HG02852 (cell line): ENCODE results near the gene DNAJB5.
A peak's percentile ranks its signal among the peaks of the same experiment; 100 is the strongest.
"Not testable (repeated sequence)": the region's sequence is repeated elsewhere in the genome, so short reads cannot be mapped to it uniquely, and the experiment has no call there.

Experiments used
- ATAC-seq: cut with Tn5 transposase; IDR thresholded peaks from one replicate; pipeline ENCODE4 v1.9.1; 2021; ENCODE audit warnings: mild to moderate bottlenecking, moderate library complexity; ENCODE audit not compliant: unreplicated experiment

DNAJB5 gene

GRCh38 chr9:34998266-34998665 lies 8.7 kb downstream of the DNAJB5 start:
- ATAC-seq: no peak

- no peak for ATAC-seq
These were observed 10.0 kb downstream of the DNAJB5 start for GRCh38 chr9:34999576-34999975.

GRCh38 chr9:35000535-35001284 lies 11.2 kb downstream of the DNAJB5 start:
- no peak for ATAC-seq

- ATAC-seq: no peak
These were observed 11.7 kb downstream of the DNAJB5 start for GRCh38 chr9:35001285-35001677.

DNA sequence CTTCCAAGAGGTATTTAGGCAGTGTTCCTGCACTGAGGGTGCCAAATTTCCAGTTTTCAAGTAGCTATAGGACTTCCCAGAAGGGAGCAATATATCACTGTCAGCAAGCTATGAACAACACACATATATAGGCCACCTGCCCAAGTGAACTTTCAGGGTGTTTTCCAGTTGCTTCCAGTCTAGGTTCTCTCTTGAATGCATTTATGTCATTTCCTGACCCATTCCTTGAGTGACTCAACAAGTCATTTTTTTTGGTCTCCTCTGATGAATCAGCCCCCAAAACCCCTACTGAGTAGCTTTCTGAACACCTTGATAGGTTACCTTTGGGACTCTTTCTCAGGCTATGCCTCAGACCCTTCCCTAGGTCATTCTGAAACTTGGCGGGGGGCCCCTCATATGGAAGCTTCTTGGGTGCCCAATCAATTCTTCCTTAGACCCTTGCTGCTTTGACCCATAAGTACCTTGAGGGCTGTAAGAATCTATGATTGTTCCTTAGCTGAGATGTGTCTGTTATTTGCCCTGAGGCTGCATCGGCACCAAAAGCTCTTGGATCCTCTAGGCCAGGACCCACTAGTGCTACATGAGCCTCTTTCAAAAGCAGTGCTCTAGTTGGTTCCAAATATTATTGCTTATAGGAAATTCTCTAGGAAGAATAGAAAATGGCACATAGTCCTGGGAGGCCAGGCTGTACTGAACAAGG lies 12.4 kb downstream of the DNAJB5 start:
- ATAC-seq: peak; percentile 59

DNA sequence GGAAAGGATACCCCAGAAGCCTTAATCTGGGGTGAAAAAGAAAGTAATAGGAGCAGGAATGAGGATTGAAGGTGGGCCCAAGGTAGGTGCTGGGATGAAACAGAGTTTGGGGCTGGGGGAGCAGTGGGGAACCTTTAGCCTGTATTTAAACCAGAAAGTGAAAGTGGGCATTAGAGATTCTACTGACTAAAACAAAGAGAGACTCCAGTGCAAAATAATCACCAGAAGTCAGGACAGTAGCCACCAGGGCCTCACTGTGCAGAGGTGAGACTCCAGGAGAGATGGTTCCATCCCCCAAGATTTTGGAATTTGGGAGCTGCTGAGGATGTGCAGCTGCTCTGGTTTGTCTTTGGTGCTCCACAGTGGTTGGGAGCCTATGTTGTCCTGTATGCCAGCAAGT lies 13.1 kb downstream of the DNAJB5 start:
- no peak for ATAC-seq

DNA sequence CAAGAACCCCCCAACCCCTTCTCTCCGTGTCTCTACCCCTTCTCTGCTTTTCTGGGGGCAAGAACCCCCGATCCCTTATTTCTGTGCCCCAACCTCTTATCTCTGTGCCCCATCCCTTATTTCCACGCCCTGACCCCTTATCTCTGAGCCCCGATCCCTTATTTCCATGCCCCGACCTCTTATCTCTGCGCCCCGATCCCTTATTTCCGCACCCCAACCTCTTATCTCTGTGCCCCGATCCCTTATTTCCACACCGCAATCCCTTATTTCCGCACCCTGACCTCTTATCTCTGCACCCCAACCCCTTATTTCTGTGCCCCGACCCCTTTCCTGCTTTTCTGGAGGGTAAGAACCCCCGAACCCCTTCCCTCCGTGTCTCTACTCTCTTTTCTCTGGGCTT lies 14.8 kb downstream of the DNAJB5 start:
- ATAC-seq: not testable (repeated sequence)

DNA sequence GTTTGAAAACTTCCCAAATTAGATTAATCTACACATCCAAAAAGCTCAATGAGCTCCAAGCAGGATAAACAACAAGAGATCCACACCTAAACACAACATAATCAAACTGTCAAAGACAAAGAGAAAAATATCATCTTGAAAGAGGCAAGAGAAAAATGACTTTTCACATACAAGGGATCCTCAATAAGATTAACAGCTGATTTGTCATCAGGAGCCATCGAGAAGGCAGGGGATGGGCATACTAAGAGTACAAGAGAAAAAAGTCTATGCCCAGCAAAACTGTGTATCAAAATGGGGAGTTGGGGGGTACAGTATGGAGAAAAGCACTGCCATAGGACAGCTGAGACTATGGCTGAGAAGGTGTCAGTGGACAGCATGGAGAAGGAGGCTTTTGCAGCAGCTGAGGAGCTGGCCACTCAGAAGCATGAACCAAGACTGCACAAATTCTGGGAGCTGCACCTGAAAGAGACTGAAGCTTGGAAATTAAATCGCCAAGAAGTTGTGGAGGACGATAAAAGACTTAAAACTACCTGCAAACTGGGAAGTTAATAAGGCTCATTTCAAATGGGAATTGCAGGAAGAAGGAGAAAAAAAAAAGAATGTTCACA lies 20.9 kb downstream of the DNAJB5 start:
- no peak for ATAC-seq

GRCh38 chr9:35014517-35014916 lies 25.0 kb downstream of the DNAJB5 start:
- ATAC-seq: no peak

- ATAC-seq: not testable (repeated sequence)
These were observed 33.9 kb downstream of the DNAJB5 start for GRCh38 chr9:35023443-35023842.

DNA sequence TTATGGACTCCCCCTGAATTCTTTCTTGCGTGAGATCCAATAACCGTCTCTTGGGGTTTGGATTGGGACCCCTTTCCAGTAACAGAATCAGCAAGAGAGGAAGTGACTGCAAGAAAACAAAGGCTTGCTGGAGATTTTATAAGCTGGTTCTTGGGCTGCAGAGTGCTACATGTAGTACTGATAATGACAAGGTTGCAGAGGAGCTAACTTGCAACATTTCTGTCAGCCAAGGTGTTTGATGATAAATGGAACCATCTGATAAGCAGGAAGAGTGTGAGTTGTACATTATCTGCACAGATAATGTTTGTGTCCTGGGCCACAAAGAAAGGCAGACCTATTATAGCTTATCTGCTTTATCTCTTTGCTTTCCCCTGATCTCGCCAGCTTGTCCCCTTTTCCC lies 37.1 kb downstream of the DNAJB5 start:
- ATAC-seq: no peak

DNA sequence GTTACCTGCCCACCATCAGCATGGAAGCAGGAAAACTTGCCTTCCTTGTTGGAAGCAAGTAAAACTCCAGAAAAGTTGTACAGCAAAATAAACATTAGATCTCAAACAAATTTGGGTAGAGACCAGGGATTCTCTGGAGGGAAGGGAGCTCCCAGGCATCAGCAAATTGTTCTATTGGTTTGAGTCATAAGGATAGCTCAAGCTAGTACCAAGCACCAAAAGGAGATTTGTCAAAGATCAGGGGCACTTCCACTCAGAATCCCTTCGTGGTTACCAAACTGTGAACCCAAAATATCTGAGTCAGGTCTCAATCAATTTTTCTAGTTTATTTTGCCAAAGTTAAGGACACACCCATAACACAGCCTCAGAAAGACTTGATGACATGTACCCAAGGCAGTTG lies 37.8 kb downstream of the DNAJB5 start:
- no peak for ATAC-seq

DNA sequence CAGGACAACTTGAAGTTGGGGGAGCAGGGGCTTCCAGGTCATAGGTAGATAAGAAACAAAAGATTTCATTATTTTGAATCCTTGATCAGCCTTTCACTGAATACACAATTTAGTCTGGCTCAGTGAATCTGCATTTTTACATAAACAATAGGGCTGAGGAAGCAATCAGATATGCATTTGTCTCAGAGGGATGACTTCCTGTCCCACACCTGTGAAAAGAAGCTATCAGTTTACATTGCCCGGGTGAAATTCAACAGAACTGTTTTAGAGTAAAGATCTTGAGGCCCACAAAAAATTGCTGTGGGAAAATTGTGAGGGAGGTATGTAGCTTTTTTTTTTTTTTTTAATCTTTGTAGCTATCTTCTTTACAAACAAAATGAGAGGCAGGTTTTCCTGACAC lies 38.3 kb downstream of the DNAJB5 start:
- ATAC-seq: no peak

DNA sequence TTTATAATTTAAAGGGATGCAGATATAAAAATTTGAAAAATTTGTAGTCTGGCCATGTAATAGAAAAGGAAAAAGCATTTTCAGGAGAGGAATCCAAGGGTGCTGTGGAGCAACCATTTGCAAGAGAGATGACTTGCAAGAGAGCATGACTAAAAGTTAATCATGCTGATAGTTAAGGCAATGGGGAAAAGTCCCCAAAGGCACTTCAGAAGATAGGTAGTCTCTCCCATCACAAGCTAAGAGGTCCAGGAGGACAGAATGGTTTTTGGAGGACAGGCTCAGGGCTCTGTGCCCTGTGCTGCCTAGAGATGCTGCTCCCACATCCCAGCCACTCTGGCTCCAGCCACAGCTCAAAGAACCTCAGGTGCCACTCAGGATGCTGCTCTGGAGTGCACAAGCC lies 38.8 kb downstream of the DNAJB5 start:
- ATAC-seq: no peak

GRCh38 chr9:35029241-35029640 lies 39.7 kb downstream of the DNAJB5 start:
- ATAC-seq: no peak

DNA sequence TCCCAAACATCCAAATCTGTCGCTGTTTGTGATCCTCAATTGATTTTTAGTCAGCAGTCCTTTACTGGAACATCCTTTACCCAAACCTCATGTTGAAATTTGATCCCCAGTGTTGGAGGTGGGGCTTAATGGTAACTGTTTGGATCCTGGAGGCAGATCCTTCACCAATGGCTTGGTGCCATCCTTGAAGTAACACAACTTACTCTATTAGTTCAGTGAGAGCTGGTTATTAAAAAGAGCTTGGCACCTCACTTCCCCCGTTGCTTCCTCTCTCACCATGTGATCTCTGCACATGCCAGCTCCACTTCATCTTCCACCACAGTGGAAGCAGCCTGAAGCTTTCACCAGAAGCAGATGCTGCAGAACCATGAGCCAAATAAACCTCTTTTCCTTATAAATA lies 40.3 kb downstream of the DNAJB5 start:
- ATAC-seq: no peak

GRCh38 chr9:35033101-35033500 lies 43.6 kb downstream of the DNAJB5 start:
- ATAC-seq: no peak

- ATAC-seq: no peak
These were observed 46.5 kb downstream of the DNAJB5 start for GRCh38 chr9:35035851-35036701.

DNA sequence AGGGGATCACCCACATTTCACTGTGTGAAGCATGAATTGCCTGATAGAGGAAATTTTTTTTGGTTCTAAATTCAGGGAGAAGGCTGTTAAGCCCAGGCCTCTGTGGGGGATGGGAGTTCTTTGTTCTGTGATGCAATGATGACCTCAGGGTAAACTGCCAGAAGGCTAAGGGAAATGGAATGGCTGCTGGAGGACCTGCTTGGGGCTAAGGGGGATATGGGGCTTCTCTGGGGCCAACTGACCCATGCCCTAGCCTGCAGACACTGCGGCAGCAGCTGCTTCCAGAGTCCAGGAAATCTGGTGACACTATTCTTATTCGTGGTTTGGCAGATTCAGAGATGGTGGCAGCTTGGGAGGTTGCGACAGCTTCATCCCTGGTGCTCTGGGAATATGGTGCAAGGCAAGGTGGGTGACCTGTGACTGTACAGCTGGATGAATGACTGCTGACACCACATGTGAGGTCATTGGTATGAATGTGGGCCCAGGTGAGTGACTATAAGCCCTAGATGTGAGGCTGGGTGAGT lies 52.6 kb downstream of the DNAJB5 start:
- ATAC-seq: no peak

GRCh38 chr9:35042891-35043545 lies 53.5 kb downstream of the DNAJB5 start:
- ATAC-seq: no peak
